Retina (tissue), 1 donor: Measurements from ENCODE around the gene ALK.

ENCODE experiments used
- DNase-seq: peaks from one replicate; pipeline ENCODE4 v3.0.0-alpha.2; 2016

Gene ALK

DNA sequence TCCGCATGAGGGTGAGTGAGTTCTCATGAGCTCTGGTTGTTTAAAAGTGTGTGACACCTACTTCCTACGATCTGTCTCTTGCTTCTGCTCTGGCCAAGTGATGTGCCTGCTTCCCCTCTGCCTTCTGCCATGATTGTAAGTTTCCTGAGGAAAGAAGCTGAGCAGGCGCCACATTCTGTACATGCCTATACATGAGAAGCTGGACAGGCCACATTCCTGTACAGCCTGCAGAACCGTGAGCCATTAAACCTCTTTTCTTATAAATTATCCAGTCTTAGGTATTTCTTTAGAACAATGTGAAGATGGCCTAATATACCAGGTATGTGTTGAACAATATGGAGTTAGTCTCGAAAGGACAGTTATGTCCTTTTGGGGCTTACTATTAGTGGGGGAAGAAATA is 281.0 kb downstream of the ALK start:
- no peak for DNase-seq

DNA sequence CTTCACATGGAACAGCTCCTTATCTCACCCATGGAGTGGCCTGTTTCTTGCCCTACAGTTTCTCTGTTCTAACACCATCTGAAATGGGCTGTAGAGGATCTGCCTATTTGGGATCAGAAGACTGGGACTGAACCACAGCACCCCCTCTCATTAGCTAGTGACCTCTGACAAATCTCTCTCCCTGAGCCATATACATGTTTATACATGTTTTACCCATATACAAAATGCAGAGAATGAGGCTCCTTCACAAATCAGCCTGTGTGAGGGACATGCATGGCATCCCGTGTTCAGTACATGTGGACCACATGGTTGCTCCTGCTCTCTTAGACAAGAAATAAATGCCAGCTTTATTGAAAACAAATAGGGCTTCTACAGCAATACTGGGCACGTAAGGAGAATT is 282.7 kb downstream of the ALK start:
- DNase-seq, result no peak

DNA sequence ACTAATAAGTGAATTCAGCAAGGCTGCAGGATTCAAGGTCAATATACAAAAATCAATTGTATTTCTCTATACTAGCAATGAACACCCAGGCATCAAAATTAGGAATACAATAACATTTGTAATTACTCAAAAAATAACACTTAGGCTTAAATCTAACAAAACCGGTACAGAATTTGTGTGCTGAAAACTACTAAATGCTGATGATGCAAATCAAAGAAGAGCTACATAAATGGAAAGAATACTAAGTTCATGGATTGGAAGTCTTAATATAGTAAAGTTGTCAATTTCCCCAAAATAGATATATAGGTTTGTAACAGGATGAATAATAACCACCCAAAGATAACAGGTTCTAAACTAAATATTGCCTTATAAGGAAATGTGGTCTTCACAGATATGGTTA is 286.5 kb downstream of the ALK start:
- DNase-seq, result no peak

DNA sequence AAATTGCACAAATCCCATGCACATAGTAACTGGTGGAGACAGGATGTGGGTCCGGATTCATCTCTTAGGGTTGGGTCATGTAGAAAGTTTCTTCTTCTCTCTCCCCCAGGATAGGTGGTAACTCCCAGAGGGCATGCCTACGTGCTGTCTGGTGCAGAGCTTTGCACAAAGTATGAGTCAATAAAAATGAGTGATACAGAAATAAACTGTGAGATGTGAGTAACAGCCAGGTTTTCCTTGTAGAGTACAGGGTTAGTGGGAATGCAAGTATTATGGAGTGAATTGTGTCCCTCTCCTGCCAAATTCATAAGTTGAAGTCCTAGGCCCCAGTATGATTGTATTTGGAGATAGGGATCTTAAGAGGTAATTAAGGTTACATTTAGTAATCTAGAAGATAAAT is 289.4 kb downstream of the ALK start:
- DNase-seq, result no peak

DNA sequence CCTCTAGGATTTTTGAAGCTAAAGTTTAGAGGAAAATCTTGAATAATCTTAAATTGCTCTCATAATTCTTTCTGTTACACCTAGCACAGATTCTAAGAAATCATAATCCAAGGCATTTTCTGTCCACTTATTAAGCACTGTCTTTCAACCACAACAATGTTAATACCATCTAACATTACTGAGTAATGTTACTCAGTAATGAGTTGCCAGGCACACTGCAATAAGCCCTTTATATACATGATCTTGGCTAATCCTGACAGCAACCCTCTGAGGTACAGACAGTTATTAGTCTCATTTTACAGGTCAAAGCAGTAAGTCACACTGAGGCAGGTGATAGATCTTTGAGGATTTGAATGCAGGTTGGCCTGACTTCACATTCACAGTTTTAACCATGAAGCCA is 291.9 kb downstream of the ALK start:
- DNase-seq, result no peak

DNA sequence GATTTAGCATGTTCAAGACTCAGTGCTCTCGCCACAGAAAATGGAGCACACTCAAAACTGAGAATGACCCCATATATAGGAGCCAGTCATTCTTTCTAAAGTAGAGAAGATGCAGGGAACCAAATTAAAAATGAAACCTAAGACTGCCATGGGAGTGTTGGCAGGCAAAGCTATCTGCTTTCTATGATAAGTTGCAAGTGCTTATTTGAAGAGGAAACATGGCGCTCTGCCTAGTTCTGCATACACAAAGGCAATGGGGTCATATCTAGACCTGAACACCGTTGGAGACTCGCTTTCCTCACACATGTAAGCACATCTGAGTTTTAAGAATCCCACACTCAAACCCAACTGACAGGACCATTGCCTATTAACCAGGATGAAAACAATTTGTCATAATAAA is 292.5 kb downstream of the ALK start:
- DNase-seq, result no peak

DNA sequence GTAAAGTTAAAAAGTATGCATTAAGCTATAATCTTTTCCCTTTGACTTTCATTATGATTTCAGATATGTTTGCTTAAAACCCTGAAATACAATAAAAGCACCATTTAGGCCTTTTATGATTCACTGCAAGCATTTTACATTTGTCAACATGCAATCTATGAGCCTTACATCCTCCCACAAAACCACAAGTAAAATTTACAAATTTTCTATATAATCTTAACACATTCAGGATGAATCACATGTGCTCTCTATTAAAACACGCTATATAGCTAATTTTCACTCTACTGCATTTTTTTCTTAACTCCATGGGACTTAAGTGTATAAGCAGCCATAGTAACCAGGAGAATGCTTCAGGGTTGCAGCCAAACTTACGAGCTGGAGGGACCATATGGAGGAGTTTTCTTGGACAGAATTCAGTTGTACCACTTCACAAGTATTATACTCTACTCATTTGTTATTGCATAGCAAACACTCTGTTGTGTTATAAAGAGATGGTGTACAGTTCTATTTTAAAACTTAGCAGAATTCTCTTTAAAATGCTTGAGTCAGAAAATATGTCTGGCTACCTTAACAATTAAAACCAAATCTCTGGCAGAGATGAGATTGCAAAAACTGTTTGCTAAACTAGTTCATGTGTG is 293.2 kb downstream of the ALK start:
- no peak for DNase-seq

DNA sequence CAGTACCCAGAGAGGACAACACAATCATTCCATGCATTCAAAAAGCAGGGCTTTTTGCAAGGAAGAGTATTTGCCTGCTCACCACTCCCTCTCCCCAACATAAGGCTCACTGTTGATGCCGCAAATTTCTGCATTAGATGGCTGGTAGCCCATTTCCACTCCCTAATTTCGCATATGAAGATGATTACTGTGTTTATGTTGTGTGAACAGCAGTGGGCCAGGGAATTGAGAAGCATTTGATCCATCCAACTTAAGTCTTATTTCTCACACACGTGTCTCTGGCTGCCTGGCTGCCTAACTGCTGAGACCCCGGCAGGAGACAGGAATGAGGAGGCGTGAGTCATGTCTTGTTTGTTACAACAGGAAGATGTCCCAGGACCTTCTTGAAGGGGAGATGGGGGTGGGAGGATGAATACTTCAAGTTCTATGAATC is 294.1 kb downstream of the ALK start:
- no peak for DNase-seq

DNA sequence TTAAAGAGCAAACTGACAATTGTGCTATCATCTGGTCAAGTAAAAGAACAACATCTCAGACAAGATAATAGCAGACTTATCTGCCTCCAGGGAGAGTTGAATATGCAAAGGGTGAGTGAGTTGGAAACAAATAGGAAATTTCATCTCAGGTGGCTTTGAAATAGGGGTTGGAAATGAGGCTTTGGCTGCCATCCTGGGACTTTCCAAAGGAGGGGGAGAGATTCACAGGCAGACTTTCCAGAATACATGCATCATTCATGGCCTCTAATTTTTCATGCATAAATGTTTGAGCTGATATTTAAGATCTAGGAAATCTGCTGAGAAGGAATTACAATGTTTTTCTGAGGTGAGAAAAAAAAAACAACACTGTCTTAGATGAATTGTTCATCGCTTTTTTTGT is 300.5 kb downstream of the ALK start:
- DNase-seq, result no peak

DNA sequence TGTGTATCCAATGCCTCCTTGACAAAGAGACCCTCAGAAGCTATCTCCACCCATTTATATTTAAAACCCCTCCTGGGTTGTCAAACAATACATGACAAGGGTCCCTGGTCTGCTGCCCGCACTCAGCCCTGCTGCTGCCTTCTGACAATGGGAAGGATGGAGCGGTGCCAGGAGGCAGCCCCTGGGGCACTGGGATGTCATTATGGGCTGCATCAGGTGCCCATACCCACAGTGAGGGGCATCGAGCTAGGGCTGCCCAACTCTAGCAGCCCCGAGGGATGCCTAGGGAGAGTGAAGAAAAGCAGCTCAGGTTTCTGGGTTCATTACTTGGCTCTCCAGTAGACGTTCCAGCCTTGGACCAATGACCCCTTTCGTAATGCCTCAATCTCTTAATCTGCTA is 301.7 kb downstream of the ALK start:
- no peak for DNase-seq

DNA sequence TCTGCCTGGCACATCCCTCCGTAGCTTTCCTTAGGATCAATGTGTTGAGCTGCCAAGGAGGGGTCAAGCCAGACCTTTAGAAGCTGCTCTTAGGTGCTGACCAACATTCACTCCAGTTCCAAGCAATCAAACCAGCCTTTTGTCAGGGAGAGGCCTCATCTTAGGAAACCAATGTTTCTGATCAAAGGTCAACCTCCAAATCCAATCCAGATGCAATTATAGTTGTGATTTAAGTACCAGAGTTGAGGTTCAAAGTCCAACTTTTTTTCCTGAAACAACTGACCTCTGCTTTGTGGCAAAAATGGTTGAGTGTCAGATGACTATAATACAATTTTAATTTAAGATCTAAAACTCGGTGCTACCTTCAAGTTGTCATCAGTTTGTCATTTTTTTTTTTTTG is 303.4 kb downstream of the ALK start:
- no peak for DNase-seq

DNA sequence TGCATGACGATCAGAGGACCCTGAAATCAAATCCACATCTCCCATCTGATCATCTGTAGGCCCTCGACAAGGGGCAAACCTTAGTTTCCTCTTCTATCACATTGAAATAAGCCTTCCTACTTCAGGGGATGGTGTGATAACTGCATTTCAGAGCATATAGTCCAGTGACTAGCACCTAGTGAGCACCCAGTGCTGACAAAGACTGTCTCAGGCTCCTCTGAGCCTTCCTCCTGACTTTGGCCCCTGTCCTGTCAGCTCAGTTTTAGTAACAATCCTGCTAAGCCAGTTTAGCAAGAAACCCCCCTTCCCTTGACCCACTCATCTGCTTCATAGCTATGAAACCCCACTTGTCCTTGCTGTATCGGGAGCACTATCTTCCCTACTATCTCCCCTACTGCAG is 304.0 kb downstream of the ALK start:
- no peak for DNase-seq

DNA sequence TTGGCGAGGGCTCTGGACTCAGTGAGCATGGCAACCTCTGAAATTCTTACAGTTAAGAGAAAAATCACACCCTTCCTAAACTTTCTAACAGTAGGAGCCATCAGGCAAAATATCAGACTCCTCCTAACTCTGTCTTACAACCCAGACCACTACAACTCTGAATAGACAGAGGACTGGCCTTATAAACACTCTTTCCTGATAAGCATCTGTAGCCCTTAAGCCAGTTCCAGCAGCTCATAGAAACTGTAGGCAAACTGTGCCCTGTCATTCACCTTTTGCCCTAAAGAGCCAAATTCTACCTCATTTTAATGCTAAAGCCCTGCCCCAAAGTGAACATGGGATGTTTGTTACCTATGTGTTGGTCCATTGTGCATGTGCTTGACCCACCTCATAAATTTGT is 304.8 kb downstream of the ALK start:
- DNase-seq, result no peak

DNA sequence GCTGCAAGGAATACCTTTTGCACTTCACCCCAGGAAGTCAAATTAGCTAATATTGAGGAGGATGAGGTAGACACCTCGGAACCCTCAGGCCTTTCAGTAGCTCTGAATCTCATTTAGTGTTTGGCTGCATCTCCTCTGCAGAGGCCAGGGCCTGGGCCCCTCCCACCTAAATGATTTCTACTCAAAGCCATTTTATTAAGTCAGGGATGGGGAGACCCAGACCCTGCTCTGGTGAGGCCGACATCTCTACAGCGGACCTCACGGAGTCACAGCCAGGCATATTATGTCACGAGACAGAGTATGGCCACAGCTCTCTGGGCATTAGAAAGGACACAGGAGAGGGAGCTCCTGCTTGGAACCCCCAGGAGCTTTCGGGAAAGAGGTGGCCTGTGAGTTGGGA is 305.5 kb downstream of the ALK start:
- no peak for DNase-seq

DNA sequence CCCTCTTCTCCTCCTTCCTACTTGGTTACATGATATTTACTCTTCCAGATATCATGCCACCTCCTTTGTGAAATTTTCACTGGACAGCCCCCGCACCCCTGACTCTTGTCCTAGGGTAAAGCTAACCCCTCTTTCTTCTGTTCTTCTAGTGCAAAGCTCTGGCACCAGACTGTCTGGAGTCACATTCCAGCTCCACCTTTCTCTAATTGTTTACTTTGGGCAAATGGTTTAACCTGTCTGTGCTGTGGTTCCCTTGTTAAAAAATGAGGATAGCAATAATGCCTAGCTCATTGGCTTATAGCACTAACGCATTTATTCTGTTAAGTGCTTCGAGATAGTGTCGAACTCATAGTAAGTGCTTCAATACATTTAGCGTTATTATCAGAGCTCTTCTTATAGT is 306.2 kb downstream of the ALK start:
- DNase-seq, result no peak

DNA sequence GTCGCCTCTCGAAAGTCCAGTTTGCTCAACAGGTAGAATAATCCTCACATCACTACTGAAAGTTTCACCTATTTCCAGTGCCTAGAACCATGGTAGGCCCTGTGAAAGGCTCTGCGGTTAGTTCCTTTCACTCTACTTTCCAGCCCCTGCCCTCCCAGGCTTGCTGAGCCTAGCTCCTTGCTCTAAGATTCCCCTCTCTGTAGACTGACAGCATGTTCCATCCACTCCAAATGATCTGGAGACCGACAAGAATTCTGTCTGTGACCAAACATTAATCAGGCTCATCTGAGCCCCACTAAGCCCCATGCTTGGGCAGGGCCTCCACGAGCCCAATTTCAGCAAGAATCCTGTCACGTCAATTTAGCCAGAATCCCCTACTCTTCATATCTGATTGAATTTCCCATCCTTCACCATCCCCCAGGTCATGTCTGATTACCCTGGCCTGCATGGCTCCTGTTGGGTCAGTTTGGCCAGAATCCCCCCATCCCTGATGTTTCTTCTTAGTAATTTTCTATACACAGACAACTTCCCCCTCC is 307.0 kb downstream of the ALK start:
- no peak for DNase-seq

DNA sequence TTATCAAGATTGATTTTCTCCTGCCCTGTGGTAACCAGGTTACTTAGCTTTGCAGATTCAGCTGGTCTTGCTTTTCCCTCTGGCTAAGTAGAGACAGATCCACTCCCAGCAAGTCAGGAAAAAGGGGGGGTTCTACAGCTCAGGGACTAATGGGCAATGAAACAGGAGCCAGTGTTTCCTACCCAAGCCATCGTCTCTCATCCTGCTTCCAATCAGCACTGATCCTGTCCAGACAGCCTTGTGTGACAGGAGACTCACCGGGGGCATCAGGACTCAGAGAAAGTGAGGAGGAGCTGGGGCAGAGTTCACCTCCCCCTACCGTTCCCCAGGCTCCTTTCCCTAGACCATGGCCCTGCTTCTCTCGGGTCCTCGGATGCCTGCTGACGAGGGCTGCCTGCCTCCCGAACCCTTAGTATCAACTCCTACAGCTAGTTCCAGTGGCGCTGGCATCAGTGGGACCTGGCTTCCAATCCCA is 307.6 kb downstream of the ALK start:
- DNase-seq, result no peak

DNA sequence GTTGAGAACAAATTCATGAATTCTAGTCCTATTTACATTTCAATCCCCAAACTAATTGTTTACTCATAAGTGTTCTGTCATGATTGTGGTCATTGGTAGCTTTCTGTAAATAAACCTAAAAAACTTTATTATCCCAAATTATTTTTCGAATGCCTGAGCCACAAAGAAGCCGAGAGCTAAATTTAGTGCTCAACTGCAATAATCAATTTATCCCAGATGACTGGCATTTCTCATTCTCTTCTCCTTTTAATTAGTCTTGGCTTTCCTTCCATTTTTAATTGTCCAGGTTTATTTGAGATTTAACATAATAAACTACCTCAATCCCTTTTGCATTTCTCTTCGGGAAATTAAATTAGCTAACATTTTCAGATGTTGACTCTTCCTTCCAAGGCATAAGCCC is 308.3 kb downstream of the ALK start:
- DNase-seq, result no peak

DNA sequence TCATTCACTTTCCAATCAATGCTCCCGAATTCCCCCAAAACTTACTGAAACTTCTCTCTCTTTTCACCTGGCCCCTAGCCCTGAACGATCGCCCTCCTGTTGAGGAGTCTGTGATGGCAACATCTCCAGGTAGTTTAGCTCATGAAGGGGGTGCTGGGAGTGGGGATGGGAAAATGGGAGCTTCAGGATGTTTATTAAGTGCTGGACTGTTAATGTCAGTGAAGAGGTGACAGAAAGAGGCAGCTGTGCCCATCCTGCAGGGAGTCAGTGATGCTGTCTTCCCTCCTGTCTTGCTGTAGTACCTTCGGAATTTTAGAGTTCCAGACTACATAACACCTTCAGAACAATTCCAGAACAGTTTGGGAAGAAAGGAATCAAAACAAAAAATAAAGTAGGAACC is 308.8 kb downstream of the ALK start:
- DNase-seq, result no peak

DNA sequence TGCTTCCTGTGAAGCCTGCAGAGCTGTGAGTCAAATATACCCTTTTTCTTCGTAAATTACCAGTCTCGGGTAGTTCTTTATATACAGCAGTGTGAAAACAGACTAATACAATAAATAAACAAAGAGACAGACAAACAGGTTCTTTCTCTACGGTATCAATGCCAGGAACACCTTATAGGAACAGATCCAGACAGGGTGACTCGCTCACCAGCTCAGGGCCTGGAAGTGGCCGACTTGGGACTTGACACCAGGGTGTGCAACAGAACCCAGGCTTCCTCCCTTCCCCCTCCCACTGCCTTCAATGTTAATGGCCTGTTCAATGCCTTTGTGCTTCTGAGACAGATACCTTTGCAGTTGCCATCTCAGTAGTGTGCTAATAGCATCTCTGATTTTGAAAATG is 309.5 kb downstream of the ALK start:
- no peak for DNase-seq

DNA sequence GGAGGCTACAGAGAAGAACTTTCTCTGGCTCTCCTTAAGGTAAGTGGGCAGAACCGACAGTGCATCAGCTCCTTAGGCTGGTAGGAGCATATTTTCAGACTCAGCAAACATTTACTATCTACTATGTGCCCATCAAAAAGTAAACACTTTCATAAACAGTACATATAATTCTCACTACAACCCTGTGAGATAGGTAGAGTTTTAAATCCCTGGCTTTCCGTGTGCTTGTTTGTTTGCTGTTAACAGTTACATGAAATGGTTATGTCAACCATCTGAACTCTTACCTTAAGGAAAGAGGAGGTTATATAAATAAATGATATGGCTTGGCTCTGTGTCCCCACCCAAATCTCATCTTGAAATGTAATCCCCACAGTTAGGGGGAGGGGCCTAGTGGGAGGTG is 310.1 kb downstream of the ALK start:
- DNase-seq, result no peak

DNA sequence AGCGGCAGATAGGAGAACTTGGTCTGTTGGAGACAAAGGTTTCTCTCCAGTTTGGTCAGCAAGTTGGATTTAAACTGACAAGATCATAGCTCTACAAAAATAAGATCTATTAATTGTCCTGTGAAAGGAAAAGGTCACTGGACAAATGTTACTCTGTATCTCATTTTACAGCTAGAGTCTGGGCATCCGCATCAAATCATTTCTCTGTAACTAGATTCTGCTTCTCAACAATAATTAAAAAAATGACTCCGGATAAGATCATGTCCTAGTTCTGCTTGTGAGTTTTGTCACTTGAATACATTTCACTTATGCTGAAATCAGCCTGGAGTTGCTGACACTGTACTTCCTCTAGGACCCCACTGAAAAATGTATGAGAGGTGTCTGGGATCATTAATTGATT is 310.8 kb downstream of the ALK start:
- no peak for DNase-seq

DNA sequence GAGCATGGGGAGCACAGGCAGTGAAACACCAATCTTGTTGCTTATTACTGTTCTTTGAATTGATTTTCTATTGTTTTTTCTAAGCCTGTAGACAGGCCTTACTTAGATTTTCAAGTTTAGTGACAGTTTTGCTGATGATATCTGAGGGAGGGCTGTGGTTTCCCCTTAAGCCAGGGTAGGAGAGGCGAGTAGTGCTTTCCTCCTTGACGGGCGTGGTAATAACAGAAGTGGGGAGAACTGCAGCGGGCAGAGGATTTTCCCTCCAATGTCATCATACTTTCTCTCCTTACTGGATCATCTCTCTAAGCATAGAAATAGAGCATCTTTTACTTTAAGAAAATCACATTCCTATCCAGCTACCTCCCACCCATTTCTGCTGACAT is 314.4 kb downstream of the ALK start:
- DNase-seq, result no peak

DNA sequence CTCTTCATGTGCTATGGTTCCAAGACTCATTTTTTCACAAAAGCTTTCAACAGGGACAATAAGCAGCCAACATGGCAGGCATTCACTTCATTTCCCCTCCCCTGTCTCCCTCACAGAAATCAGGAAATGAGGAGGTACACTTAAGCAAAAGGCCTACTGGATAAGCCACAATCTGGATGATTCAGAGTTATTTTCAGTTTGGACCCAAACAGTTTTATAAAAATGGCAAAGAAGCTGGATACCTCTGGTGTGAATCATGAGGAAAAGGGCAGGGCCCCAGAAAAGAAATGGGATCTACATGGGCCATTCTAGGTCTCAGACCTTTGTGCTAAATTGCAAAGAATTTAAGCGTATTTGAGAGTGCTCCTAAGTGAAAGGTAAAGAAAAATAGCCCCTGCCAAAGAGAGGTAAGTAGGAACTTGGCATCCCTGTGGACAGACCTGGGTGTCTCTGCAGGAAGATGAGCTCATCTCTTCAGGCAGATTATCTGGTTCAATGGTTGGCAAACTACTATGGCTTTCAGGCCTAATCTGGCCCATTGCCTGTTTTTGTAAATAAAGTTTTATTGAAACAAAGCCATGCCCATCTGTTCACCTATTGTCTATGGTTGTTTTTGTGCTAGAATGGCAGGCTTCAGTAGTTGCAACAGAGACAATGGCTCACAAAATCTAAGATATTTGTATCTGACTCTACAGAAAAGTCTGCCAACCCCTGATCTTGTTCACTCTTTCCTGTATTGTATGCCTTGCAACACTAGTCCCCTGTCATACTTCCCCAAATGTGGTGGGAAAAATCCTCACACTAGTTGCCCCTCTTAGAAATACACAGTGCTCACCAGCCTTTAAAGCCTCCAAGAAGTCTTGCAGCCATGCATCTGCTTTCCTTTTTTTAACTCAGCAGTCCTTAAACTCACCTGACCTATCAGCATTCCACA is 315.0 kb downstream of the ALK start:
- no peak for DNase-seq
